Measurements from ENCODE around the gene PARD3.

Gene PARD3

DNA sequence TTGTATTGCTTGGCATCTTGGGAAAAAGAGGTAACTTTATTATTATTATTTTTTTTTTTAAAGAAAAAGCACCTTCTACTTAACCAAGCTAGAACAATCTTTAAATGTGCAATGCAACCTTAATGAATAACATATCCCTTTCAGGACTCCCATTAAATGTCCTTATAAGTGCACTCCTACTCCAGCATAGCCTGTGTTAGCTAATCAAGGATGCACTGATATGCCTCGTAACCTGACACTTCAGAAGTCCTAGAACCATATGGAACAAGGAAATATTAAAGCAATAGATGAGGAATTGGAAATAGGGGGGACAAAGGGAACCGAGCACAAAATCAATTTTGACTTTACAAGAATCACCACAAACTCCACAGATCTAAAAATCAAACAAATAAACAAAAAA lies 522.4 kb downstream of the PARD3 start:
- no peak overlapping the region for H3K4me3 ChIP-seq (IDR thresholded peaks at IDR 0.05; ENCODE audit: insufficient read depth, low read depth, low read length)
- H2AFZ ChIP-seq (ENCODE audit: low read depth), result no peak overlapping the region
- H3K9ac ChIP-seq, result no peak overlapping the region
- TF ChIP-seq, protein P1, sequence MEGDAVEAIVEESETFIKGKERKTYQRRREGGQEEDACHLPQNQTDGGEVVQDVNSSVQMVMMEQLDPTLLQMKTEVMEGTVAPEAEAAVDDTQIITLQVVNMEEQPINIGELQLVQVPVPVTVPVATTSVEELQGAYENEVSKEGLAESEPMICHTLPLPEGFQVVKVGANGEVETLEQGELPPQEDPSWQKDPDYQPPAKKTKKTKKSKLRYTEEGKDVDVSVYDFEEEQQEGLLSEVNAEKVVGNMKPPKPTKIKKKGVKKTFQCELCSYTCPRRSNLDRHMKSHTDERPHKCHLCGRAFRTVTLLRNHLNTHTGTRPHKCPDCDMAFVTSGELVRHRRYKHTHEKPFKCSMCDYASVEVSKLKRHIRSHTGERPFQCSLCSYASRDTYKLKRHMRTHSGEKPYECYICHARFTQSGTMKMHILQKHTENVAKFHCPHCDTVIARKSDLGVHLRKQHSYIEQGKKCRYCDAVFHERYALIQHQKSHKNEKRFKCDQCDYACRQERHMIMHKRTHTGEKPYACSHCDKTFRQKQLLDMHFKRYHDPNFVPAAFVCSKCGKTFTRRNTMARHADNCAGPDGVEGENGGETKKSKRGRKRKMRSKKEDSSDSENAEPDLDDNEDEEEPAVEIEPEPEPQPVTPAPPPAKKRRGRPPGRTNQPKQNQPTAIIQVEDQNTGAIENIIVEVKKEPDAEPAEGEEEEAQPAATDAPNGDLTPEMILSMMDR (conservative IDR thresholded peaks at IDR 0.05; ENCODE audit: low read depth, low read length), result no peak
- H3K4me1 ChIP-seq (ENCODE audit: low read depth, poor library complexity, severe bottlenecking), result no peaks in the 10 kb centered on the region
- no peaks in the 10 kb centered on the region for H3K79me2 ChIP-seq (ENCODE audit: insufficient read depth, low read depth)
- no peak overlapping the region for H3K27ac ChIP-seq
- no peaks in the 10 kb centered on the region for H3K36me3 ChIP-seq (ENCODE audit: insufficient read depth)
- H4K20me1 ChIP-seq (ENCODE audit: insufficient read depth), result no peaks in the 10 kb centered on the region
- H3K27me3 ChIP-seq (ENCODE audit: insufficient read depth, low read depth), result no peaks in the 10 kb centered on the region
- H3K4me2 ChIP-seq, result no peak overlapping the region

DNA sequence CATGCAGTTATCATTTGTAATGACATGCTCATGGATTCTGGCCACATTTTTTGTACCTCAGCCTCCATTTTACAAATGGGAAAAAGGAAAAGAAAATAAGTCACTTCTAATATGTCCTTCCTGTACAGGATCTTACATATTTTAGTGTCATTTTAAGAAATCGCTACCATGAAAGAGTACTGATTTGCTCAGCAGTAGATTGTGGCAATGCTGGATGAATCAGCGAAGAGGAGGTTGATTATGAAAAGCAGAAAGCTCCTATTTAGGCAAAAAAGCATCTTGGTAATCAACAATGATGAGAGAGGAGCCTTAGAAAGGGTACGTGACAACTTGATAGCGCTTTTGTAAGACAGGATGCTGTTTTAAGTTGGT lies 522.9 kb downstream of the PARD3 start:
- Histone ChIP-seq H3K4me1 (ENCODE audit: low read depth, poor library complexity, severe bottlenecking) (no peaks in the 10 kb centered on the region), H3K4me2 (no peak overlapping the region), H3K27me3 (ENCODE audit: insufficient read depth, low read depth) (no peaks in the 10 kb centered on the region), H2AFZ (ENCODE audit: low read depth) (no peak overlapping the region), H4K20me1 (ENCODE audit: insufficient read depth) (no peaks in the 10 kb centered on the region), H3K36me3 (ENCODE audit: insufficient read depth) (no peaks in the 10 kb centered on the region), H3K4me3 (IDR thresholded peaks at IDR 0.05; ENCODE audit: insufficient read depth, low read depth, low read length) (no peak overlapping the region), H3K9ac (no peak overlapping the region), H3K79me2 (ENCODE audit: insufficient read depth, low read depth) (no peaks in the 10 kb centered on the region), H3K27ac (no peak overlapping the region)
- TF ChIP-seq, protein P1 (conservative IDR thresholded peaks at IDR 0.05; ENCODE audit: low read depth, low read length), result no peak

DNA sequence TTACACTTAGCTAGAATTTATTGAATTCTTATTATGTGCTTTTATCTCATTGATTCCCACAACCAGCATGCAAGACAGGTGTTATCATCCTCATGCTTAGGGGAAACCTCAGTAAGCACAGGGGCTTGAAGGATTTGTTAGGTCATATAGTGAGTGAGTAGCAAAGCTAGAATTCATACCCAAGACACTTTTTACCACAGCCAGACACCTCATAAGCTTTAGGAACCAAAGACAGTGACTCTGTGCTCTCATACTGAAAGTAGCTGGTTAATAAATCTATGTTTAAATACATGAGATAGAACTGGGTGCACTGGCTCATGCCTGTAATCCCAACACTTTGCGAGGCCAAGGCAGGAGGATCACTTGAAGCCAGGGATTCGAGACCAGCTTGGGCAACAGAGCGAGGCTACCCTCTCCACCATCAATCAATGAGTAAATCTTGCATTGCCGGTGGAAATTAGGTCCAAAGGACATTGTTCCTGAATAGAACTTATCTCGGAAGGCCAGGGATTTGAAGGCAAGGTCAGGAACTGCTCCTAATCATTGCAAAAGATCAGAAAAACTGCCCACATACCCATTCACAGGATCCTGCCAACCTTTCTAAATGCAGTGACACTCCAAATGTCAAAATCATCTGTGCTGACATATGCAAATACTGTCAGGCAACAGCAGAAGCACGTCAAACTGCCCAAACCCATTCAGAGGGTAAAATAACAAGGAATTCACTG lies 523.5 kb downstream of the PARD3 start:
- H3K4me1 ChIP-seq (ENCODE audit: low read depth, poor library complexity, severe bottlenecking), result no peaks in the 10 kb centered on the region
- no peaks in the 10 kb centered on the region for H4K20me1 ChIP-seq (ENCODE audit: insufficient read depth)
- no peak overlapping the region for H3K4me3 ChIP-seq (IDR thresholded peaks at IDR 0.05; ENCODE audit: insufficient read depth, low read depth, low read length)
- H3K9ac ChIP-seq, result no peak overlapping the region
- H3K27ac ChIP-seq, result no peak overlapping the region
- H2AFZ ChIP-seq (ENCODE audit: low read depth), result no peak overlapping the region
- TF ChIP-seq, protein P1 (conservative IDR thresholded peaks at IDR 0.05; ENCODE audit: low read depth, low read length), result no peak
- no peaks in the 10 kb centered on the region for H3K27me3 ChIP-seq (ENCODE audit: insufficient read depth, low read depth)
- H3K79me2 ChIP-seq (ENCODE audit: insufficient read depth, low read depth), result no peaks in the 10 kb centered on the region
- no peak overlapping the region for H3K4me2 ChIP-seq
- no peaks in the 10 kb centered on the region for H3K36me3 ChIP-seq (ENCODE audit: insufficient read depth)

DNA sequence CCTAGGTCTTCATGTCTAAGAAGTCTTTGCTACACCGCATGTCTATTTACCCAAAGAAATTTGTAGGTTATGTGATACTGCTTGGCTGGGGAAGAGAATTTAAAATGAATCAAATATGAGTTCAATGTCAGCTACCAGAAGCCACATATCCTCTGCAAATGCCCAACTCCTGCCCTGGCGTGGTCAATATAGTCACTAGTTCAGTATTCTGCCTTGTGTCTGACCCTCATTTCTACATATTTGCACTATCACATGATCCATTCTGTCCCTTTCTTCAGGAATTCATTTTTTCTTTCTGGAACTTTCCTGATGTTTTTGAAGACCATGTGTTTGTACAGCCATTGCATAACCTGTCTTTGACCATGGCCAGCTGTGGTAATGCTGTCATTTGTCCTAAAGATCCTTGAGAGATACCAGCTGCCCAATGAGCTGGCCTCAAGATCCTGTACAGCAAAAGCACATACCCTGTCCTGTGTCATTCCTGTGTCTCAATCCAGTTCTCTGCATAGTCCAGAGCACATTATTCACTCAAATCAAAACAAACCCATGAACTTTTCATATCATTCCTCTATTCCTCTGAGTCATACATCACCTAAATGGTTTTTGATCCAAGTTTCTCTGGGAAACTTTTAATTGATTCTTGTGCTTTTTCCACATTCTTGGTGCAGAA lies 524.5 kb downstream of the PARD3 start:
- no peak overlapping the region for H3K9ac ChIP-seq
- H4K20me1 ChIP-seq (ENCODE audit: insufficient read depth), result no peaks in the 10 kb centered on the region
- no peaks in the 10 kb centered on the region for H3K79me2 ChIP-seq (ENCODE audit: insufficient read depth, low read depth)
- H3K27me3 ChIP-seq (ENCODE audit: insufficient read depth, low read depth), result no peaks in the 10 kb centered on the region
- no peak overlapping the region for H2AFZ ChIP-seq (ENCODE audit: low read depth)
- no peak overlapping the region for H3K4me3 ChIP-seq (IDR thresholded peaks at IDR 0.05; ENCODE audit: insufficient read depth, low read depth, low read length)
- TF ChIP-seq, protein P1 (conservative IDR thresholded peaks at IDR 0.05; ENCODE audit: low read depth, low read length), result no peak
- H3K4me2 ChIP-seq, result no peak overlapping the region
- no peak overlapping the region for H3K27ac ChIP-seq
- H3K36me3 ChIP-seq (ENCODE audit: insufficient read depth), result no peaks in the 10 kb centered on the region
- H3K4me1 ChIP-seq (ENCODE audit: low read depth, poor library complexity, severe bottlenecking), result no peaks in the 10 kb centered on the region

Measured in KMS-11 (cell line).